HT-29 (cell line): Measurements from ENCODE around the gene CTSF. TPM values are rescaled to one million over a fixed set of nuclear protein-coding genes. Genes with fewer than 3 reads are reported as not detected.
"Not testable (repeated sequence)": the region's sequence is repeated elsewhere in the genome, so short reads cannot be mapped to it uniquely, and the experiment has no call there.

Experiments used
- DNase-seq: peaks from one replicate; pipeline ENCODE4 v3.0.0-alpha.2; 2015; ENCODE audit warnings: low spot score
- total RNA-seq: library from RNA; depleted of rRNA; stranded (reverse); fragments of >200 nt; shearing (Covaris generic); gene quantifications from 2 replicates; pipeline ENCODE4 v1.2.3, GENCODE V29; 2014

Gene CTSF
- total RNA-seq, 1 experiment from 2014 or later: not detected

GRCh38 chr11:66559142-66559865, 9.1 kb downstream of the CTSF start:
- DNase-seq: no peak

- no peak for DNase-seq
Observed at GRCh38 chr11:66557733-66558326, 10.6 kb downstream of the CTSF start.

GRCh38 chr11:66556086-66556485, 12.3 kb downstream of the CTSF start:
- DNase-seq: no peak

GRCh38 chr11:66555416-66555815, 13.0 kb downstream of the CTSF start:
- no peak for DNase-seq

GRCh38 chr11:66554602-66555001, 13.8 kb downstream of the CTSF start:
- no peak for DNase-seq

GRCh38 chr11:66550887-66551286, 17.5 kb downstream of the CTSF start:
- DNase-seq: no peak

GRCh38 chr11:66549696-66550095, 18.7 kb downstream of the CTSF start:
- DNase-seq: no peak

- no peak for DNase-seq
Observed at GRCh38 chr11:66548774-66549630, 19.4 kb downstream of the CTSF start.

- no peak for DNase-seq
Observed at GRCh38 chr11:66548041-66548440, 20.4 kb downstream of the CTSF start.

GRCh38 chr11:66547662-66548009, 20.8 kb downstream of the CTSF start:
- no peak for DNase-seq

- no peak for DNase-seq
Observed at GRCh38 chr11:66546966-66547661, 21.3 kb downstream of the CTSF start.

- no peak for DNase-seq
Observed at GRCh38 chr11:66546368-66546965, 21.9 kb downstream of the CTSF start, which contains the start of gene ACTN3. TSS of gene ACTN3 (plus strand) at chr11:66546903. CDS start at chr11:66546938, 35 bp downstream.

- peak; percentile 99 for DNase-seq
Observed at GRCh38 chr11:66545701-66546367, 22.6 kb downstream of the CTSF start, which contains the start of gene ZDHHC24. TSS of gene ZDHHC24 (minus strand) at chr11:66546048. CDS start at chr11:66546003, 45 bp downstream.

GRCh38 chr11:66544952-66545351, 23.5 kb downstream of the CTSF start:
- DNase-seq: not testable (repeated sequence)

- no peak for DNase-seq
Observed at GRCh38 chr11:66543263-66544107, 24.9 kb downstream of the CTSF start.

- no peak for DNase-seq
Observed at GRCh38 chr11:66542362-66542761, 26.0 kb downstream of the CTSF start.

GRCh38 chr11:66541892-66542291, 26.5 kb downstream of the CTSF start:
- no peak for DNase-seq

- DNase-seq: not testable (repeated sequence)
Observed at GRCh38 chr11:66540598-66540997, 27.8 kb downstream of the CTSF start.

- DNase-seq: no peak
Observed at GRCh38 chr11:66539870-66540213, 28.6 kb downstream of the CTSF start.
